GM19372 (cell line): Measurements from ENCODE around the gene ATXN2.
"Not testable (repeated sequence)": the region's sequence is repeated elsewhere in the genome, so short reads cannot be mapped to it uniquely, and the experiment has no call there.

Experiments
- ATAC-seq: cut with Tn5 transposase; IDR thresholded peaks from one replicate; pipeline ENCODE4 v1.9.1; 2021; ENCODE audit warnings: mild to moderate bottlenecking, low read depth, moderate library complexity; ENCODE audit not compliant: unreplicated experiment

The ATXN2 gene

GRCh38 chr12:111598637-111599452, at the start of gene ATXN2:
Gene ATXN2 (minus strand): TSS chr12:111599315. CDS start chr12:111599034, 281 bp downstream.
- peak; percentile 48 for ATAC-seq

- no peak for ATAC-seq
Observed at GRCh38 chr12:111645433-111645832, 46.3 kb upstream of the ATXN2 start.

- ATAC-seq: no peak
Observed at GRCh38 chr12:111643427-111643826, 44.3 kb upstream of the ATXN2 start.

DNA sequence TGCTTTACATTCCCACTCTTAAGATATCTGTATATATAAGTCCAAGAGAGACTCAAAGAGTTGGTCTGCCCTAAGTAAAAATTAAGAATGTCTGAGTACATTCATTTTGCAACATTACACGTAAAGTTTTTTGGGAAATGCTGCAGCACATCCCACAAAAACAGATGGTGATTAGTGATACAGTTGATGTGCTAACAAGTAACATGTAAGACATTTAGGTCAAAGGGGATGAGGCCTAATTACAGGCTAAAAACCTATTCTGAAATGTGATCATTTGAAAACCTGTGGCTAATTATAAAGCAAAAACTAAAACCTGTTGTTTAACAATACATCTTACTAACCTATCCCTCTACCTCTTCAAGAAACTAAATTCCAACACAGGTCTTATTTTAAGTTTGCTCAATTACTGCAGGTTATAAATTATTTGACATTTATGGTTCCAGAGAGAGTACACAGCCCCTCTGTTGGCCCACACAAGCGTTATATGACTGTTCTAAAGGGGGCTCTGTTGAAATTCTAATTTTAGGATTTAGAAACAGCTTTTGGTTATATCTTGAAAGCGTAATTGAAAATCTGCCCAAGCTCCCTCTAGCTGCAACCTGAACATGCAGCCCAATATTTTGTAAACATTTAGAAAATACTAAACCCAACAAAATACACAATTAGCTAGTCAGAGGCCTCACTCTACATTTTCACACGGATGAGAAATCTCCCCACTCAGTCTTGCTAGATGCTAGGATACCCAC, 43.7 kb upstream of the ATXN2 start:
- ATAC-seq: no peak

- no peak for ATAC-seq
Observed at GRCh38 chr12:111640506-111640905, 41.4 kb upstream of the ATXN2 start.

DNA sequence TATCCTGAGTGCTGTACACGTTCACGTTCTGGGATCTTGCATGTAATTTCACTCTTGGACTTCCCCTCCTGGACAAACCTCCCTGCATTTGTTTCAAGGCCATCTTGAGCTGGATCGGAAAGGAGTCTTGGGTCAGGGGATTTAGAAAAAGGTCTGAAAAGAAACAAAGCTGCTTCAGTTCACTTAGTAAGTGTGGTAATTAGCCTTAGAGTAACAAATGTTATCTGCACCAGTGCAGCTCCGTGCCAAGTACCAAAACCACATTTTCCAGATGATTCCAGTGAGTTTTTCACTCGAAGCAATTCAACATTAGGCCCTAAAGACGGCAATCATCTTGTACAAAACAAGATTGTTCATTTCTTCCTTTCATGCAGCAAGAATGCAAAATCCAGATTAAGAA, 39.4 kb upstream of the ATXN2 start:
- no peak for ATAC-seq

DNA sequence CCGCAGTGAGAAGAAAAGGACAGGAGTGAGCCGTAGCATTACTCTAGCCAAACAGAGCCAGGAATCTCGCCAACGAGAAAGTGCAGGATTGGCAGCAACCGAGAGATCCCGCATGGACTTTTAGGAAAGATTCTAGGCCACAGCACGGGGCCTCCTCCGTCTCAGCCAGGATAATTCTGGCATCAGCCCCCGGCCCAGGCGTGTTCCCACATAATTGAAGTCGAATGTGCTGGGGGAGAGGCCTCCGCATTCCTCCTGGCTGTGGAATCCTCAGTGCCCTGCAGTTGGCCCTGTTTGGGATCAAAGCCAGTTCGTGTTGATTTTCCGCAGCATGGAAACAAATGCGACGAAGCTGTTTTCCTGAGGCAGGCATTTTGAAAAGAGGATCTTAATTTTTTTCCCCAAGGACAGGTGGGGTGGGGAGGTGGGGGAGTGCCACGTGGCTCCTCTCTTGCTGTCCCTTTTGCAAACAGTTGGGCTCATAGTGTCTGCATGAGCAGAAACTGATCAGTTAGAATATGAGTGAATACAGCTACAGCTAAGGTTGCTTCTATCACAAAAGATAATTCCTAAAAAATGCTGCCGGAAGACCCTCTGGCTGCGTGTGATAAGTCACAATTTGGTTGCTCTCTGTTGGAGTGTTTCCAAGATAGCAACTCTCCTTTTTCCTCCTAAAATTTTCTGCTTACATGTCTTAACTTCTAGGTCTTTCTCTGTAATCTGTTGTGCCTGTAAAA, 37.3 kb upstream of the ATXN2 start:
- no peak for ATAC-seq

- no peak for ATAC-seq
Observed at GRCh38 chr12:111635524-111635923, 36.4 kb upstream of the ATXN2 start.

DNA sequence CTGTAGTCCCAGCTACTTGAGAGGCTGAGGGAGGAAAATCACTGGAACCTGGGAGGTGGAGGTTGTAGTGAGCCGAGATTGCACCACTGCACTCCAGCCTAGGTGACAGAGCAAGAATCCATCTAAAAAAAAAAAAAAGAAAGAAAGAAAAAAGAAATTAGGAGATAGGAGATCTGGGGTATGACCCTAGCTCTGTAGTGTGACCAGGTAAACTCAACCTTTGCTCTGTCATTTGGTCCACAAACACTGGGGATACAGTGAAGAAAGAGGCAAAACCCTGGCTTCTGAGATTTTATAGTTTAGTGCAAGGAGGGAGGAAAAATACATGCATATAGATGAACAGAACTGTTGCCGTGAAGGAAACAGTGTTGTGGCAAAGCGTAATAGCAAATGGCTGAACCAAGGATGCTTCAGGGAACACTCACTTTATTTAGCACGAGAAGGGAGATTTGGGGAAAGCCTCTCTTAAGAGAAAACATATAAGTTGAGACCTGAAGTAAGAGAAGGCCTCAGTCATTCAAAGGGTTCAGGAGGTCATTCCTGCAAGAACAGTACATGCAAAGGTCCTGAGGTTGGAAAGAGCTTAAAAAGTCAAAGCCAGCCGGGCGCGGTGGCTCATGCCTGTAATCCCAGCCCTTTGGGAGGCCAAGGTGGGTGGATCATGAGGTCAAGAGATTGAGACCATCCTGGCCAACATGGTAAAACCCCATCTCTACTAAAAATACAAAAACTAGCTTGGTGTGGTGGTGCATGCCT, 29.6 kb upstream of the ATXN2 start:
- ATAC-seq: no peak

GRCh38 chr12:111626230-111626629, 27.1 kb upstream of the ATXN2 start:
- ATAC-seq: no peak

DNA sequence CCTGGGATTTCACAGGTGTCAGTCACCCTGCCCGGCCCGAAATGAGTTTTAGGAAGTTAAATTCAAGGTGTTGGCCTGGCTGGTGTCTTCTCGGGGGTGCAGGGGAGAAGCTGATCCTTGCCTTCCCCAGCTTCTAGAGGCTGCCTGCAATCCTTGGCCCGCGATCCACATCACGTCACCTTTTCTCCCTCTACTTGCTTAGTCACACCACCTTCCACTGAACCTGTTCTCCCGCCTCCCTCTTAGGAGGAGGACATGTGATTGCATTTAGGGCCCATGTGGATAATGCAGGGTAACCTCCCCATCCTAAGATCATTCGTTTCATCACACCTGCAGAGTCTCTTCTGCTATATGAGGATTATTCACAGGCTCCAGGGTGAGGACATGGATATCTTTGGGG, 25.4 kb upstream of the ATXN2 start:
- no peak for ATAC-seq

DNA sequence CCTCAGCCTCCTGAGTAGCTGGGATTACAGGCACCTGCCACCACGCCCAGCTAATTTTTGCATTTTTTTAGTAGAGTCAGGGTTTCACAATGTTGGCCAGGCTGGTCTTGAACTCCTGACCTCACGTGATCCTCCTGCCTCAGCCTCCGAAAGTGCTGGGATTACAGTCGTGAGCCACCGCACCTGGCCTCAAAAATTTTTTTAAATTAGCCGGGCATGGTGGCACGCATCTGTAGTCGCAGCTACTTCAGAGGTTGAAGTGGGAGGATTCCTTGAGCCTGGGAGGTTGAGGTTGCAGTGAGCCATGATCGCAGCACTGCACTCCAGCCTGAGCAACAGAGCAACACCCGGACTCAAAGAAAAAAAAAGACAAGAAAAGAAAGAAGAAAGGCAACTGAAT, 18.7 kb upstream of the ATXN2 start:
- not testable (repeated sequence) for ATAC-seq

- no peak for ATAC-seq
Observed at GRCh38 chr12:111616177-111616623, 17.1 kb upstream of the ATXN2 start.

DNA sequence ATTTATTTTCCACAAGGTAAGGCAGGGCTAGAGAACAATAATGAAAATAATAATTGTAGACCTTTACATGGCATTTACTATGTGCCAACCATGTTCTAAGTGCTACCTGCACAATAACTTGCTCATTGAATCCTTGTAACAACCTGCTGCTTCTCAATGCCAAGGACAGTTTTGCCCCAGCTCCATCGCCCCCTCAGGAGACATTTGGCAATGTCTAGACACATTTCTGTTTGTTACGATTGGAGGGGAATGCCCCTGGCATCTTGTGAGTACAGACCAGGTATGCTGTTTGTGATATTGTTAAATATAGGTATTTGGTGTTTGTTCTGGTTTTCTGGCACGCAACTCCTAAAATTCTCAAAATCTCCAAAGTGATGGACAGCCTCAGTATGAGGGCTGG, 8.1 kb upstream of the ATXN2 start:
- no peak for ATAC-seq

DNA sequence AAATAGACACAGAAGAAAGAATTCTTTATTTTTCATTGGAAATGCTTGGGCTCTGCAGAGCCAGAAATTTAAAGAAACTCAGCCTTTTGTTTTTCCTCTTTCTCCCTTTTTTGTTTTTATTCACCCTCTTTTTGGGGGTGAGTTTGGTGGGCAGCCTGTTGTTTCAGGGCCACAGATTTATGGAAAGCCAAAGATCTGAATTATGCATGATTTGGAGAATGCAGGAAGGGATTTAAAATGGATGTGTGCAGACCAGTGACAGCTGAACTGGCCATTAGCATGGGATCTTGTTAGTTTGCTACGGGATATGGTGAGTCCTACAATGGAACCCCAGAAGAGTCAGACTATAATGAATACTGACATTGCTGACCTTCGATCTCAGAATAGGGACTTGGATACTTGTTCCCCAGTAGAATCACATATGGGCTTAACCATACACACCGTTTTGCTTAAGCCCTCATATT, 7.7 kb upstream of the ATXN2 start:
- ATAC-seq: no peak

DNA sequence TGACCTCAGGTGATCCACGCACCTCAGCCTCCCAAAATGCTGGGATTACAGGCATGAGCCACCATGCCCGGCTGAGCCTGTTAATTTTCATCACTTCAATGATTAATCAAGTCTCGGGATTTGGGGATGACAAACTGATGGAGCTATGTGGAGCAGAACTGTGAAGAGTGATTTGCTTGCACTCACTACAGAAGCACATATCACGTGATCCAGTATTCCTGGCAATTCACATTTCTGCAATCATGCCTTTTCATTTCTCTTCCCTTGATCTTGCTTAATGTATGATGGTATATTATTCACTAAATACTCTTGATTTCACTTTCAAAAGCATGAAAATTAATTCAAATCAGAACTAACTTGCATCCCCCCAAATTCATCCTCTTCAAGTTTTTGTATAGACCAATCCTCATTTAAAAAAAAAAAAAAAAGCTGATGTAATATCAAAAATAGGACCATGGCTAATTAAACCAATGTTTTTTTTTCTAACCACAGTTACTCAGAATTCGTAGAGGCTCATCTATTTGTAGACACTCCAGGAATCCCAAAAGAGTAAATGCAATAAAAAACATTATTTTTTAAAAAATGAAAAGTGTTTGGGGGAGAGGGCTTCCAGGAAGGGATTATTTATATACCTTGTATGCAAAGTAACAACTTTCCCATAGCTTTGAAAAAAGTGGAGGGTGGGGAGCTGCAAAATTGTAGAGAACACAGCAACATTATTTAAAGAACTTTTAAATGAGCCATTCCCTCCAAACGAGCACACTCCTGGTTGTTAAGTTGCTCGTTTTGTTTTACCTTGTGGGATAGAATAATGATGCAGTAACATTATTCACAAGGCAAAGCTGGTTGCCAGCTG, 7.0 kb upstream of the ATXN2 start:
- no peak for ATAC-seq

- not testable (repeated sequence) for ATAC-seq
Observed at GRCh38 chr12:111602857-111603256, 3.7 kb upstream of the ATXN2 start.

- ATAC-seq: no peak
Observed at GRCh38 chr12:111602348-111602747, 3.2 kb upstream of the ATXN2 start.

GRCh38 chr12:111600986-111601385, 1.9 kb upstream of the ATXN2 start:
- not testable (repeated sequence) for ATAC-seq
